Adrenal gland (tissue), 5 donors: ENCODE measurements around the gene MRC1.

Experiments
- POLR2A ChIP-seq, 2 donors: fragments of 450-650 bp; IDR thresholded peaks; one replicate each; pipeline ENCODE4 v1.6.1; 2017; ENCODE audit warnings: antibody characterized with exemption in 2 of 2, mild to moderate bottlenecking in 2 of 2, moderate library complexity in 1 of 2
- TF ChIP-seq, protein P1 (sequence below), 6 experiments: fragments of 450-650 bp in 4 of 6; fragments of 200-600 bp in 2 of 6; sonication (generic) in 1 of 6; IDR thresholded peaks; 1 replicate in 5 of 6; 2 replicates in 1 of 6; pipeline versions ENCODE4 v1.5.1 to v1.8.0; 2016 to 2021; ENCODE audit warnings: antibody characterized with exemption in 6 of 6, mild to moderate bottlenecking in 2 of 6, moderate library complexity in 1 of 6
- donor health status: DM: no; HTN: no; CAD: no.

DNA sequence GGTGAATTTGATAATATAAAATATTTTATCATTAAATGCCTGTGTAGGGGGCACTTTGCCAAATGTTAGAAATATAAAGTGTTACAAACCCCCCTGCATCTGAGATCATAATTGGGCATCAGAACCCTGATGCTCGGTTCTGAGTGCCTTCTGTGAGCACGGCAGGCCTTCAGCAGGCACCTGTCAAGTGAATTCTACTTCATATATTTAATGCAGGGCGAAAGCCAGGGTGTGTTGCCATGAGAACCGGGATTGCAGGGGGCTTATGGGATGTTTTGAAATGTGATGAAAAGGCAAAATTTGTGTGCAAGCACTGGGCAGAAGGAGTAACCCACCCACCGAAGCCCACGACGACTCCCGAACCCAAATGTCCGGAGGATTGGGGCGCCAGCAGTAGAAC is 57.2 kb downstream of the MRC1 start:
- no peak for TF ChIP-seq POLR2A (IDR thresholded peaks at IDR 0.05)
- TF ChIP-seq, protein P1, sequence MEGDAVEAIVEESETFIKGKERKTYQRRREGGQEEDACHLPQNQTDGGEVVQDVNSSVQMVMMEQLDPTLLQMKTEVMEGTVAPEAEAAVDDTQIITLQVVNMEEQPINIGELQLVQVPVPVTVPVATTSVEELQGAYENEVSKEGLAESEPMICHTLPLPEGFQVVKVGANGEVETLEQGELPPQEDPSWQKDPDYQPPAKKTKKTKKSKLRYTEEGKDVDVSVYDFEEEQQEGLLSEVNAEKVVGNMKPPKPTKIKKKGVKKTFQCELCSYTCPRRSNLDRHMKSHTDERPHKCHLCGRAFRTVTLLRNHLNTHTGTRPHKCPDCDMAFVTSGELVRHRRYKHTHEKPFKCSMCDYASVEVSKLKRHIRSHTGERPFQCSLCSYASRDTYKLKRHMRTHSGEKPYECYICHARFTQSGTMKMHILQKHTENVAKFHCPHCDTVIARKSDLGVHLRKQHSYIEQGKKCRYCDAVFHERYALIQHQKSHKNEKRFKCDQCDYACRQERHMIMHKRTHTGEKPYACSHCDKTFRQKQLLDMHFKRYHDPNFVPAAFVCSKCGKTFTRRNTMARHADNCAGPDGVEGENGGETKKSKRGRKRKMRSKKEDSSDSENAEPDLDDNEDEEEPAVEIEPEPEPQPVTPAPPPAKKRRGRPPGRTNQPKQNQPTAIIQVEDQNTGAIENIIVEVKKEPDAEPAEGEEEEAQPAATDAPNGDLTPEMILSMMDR (IDR thresholded peaks at IDR 0.05) = no peak
